Measurements from ENCODE around the gene MYO1H. TPM values are rescaled to one million over a fixed set of nuclear protein-coding genes. Genes with fewer than 3 reads are reported as not detected.
"Not testable (repeated sequence)": the region's sequence is repeated elsewhere in the genome, so short reads cannot be mapped to it uniquely, and the experiment has no call there.

MYO1H gene
- total and polyA plus RNA-seq, 2 of the 13 experiments (the other 11 are each of a cell fraction or from before 2014, with no cell fraction given) = not detected

DNA sequence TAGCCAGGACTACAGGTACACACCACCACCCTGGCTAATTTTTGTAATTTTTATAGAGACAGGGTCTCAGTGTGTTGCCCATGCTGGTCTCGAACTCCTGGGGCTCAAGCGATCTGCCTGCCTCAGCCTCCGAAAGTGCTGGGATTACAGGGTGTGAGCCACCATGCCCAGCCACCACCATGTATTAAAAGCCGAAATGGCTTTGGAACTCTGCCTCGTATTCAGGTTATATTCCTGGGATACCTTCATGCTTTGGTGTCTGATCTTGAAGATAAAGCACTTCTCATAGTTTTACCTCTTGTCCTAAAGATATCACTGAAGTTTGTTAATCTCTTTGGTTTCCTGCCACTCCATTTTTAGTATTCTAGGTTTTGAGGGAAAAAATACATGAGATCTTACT lies 47.2 kb downstream of the MYO1H start (continued):
- TF ChIP-seq, protein P1, sequence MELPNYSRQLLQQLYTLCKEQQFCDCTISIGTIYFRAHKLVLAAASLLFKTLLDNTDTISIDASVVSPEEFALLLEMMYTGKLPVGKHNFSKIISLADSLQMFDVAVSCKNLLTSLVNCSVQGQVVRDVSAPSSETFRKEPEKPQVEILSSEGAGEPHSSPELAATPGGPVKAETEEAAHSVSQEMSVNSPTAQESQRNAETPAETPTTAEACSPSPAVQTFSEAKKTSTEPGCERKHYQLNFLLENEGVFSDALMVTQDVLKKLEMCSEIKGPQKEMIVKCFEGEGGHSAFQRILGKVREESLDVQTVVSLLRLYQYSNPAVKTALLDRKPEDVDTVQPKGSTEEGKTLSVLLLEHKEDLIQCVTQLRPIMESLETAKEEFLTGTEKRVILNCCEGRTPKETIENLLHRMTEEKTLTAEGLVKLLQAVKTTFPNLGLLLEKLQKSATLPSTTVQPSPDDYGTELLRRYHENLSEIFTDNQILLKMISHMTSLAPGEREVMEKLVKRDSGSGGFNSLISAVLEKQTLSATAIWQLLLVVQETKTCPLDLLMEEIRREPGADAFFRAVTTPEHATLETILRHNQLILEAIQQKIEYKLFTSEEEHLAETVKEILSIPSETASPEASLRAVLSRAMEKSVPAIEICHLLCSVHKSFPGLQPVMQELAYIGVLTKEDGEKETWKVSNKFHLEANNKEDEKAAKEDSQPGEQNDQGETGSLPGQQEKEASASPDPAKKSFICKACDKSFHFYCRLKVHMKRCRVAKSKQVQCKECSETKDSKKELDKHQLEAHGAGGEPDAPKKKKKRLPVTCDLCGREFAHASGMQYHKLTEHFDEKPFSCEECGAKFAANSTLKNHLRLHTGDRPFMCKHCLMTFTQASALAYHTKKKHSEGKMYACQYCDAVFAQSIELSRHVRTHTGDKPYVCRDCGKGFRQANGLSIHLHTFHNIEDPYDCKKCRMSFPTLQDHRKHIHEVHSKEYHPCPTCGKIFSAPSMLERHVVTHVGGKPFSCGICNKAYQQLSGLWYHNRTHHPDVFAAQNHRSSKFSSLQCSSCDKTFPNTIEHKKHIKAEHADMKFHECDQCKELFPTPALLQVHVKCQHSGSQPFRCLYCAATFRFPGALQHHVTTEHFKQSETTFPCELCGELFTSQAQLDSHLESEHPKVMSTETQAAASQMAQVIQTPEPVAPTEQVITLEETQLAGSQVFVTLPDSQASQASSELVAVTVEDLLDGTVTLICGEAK (IDR thresholded peaks at IDR 0.05) = no peak
- TF ChIP-seq, protein P1 (CRISPR knock-in tag; IDR thresholded peaks at IDR 0.05) = no peak
- no peak for TF ChIP-seq ZNF720 (CRISPR knock-in tag; IDR thresholded peaks at IDR 0.05)

DNA sequence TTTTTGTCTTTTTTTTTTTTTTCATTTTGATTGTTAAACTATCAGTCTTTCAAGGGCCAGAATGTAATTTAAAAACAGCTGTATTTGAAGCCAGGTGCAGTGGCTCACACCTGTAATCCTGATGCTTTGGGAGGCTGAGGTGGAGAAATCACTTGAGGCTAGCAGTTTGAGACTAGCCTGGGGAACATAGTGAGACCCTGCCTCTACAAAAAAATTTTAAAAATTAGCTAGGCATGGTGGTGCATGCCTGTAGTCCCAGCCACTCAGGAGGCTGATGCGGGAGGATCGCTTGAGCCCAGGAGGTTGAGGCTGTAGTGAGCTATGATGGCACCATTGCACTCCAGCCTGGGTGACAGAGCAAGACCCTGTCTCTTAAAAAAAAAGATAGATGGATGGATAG lies 57.1 kb downstream of the MYO1H start:
- H3K9me3 ChIP-seq (ENCODE audit: low read length); H3K9ac ChIP-seq (ENCODE audit: insufficient read depth, low read depth, low read length); H4K20me1 ChIP-seq (ENCODE audit: insufficient read depth, low read length); H3K27ac ChIP-seq (ENCODE audit: extremely low read length, insufficient read depth, low read length); FAIRE-seq; H2AFZ ChIP-seq (ENCODE audit: low read length); intact Hi-C loops (cut with micrococcal nuclease; ENCODE audit: unreplicated experiment); H3K4me1 ChIP-seq (ENCODE audit: insufficient read depth, low read length); POLR2A ChIA-PET; BruUV-seq (replicated peaks); DNase-seq (ENCODE audit: low spot score); CTCF ChIA-PET (ENCODE audit: low intra/inter-chr PET ratio, low total read pairs); H3K79me2 ChIP-seq (ENCODE audit: insufficient read depth, low read length); in situ Hi-C loops (cut with HindIII; ENCODE audit: extremely low pct_ligation_motif_present, low pct_unique_long_range_greater_than_20kb); H3K36me3 ChIP-seq (replicated peaks in 1 of 2; ENCODE audit: control insufficient read depth in 1 of 2, insufficient read depth in 2 of 2, low read length in 2 of 2); H3K4me2 ChIP-seq (ENCODE audit: low read depth, low read length); ATAC-seq; H3K4me3 ChIP-seq (replicated peaks in 1 of 3; ENCODE audit: insufficient read depth in 1 of 3, low read depth in 2 of 3, low read length in 3 of 3): not testable (repeated sequence)
- peaks cover 0 to 27% of the 10 kb centered on the region in 2 experiments; a peak in 3 of 5 replicates for H3K27me3 ChIP-seq (ENCODE audit: control insufficient read depth in 1 of 2, insufficient read depth in 2 of 2, low read length in 2 of 2)
- 77% methylated on average over 2 of the region's 2 CpGs for WGBS (ENCODE audit: low lambda C conversion rate)

DNA sequence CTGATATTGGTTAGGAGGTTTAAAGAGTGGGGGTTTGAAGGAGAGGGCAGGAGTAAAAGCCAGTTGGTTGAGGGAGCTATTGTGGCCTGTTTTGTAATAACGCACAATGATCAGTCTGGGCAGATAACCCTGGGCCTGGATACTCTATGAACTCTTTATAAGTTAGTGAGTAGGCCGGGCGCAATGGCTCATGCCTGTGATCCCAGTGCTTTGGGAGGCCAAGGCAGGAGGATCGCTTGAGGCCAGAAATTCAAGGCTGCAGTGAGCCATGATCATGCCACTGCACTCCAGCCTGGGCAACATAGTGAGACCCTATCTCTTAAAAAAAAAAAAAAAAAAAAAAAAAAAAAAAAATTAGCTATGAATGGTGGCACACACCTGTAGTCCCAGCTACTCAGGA lies 58.4 kb downstream of the MYO1H start:
- H3K4me3 ChIP-seq (replicated peaks in 1 of 3; ENCODE audit: insufficient read depth in 1 of 3, low read depth in 2 of 3, low read length in 3 of 3); ATAC-seq; H4K20me1 ChIP-seq (ENCODE audit: insufficient read depth, low read length); CTCF ChIA-PET (ENCODE audit: low intra/inter-chr PET ratio, low total read pairs); in situ Hi-C loops (cut with HindIII; ENCODE audit: extremely low pct_ligation_motif_present, low pct_unique_long_range_greater_than_20kb); intact Hi-C loops (cut with micrococcal nuclease; ENCODE audit: unreplicated experiment); DNase-seq (ENCODE audit: low spot score); FAIRE-seq; H2AFZ ChIP-seq (ENCODE audit: low read length); H3K27ac ChIP-seq (ENCODE audit: extremely low read length, insufficient read depth, low read length); H3K9ac ChIP-seq (ENCODE audit: insufficient read depth, low read depth, low read length); H3K9me3 ChIP-seq (ENCODE audit: low read length); H3K4me1 ChIP-seq (ENCODE audit: insufficient read depth, low read length); H3K79me2 ChIP-seq (ENCODE audit: insufficient read depth, low read length); H3K4me2 ChIP-seq (ENCODE audit: low read depth, low read length); H3K36me3 ChIP-seq (replicated peaks in 1 of 2; ENCODE audit: control insufficient read depth in 1 of 2, insufficient read depth in 2 of 2, low read length in 2 of 2); BruUV-seq (replicated peaks): not testable (repeated sequence)
- POLR2A ChIA-PET = interaction anchor here (0.6 kb wide), 1 partner anchor 22 kb away, joined by 4 read pairs; no protein-coding TSS in a partner anchor
- 39% methylated on average over 4 of the region's 4 CpGs for WGBS (ENCODE audit: low lambda C conversion rate)
- peaks cover 0 to 19% of the 10 kb centered on the region in 2 experiments; a peak in 4 of 5 replicates for H3K27me3 ChIP-seq (ENCODE audit: control insufficient read depth in 1 of 2, insufficient read depth in 2 of 2, low read length in 2 of 2)

Data from HepG2 (cell line).